ENCODE data around the gene IMPDH1.

DNA sequence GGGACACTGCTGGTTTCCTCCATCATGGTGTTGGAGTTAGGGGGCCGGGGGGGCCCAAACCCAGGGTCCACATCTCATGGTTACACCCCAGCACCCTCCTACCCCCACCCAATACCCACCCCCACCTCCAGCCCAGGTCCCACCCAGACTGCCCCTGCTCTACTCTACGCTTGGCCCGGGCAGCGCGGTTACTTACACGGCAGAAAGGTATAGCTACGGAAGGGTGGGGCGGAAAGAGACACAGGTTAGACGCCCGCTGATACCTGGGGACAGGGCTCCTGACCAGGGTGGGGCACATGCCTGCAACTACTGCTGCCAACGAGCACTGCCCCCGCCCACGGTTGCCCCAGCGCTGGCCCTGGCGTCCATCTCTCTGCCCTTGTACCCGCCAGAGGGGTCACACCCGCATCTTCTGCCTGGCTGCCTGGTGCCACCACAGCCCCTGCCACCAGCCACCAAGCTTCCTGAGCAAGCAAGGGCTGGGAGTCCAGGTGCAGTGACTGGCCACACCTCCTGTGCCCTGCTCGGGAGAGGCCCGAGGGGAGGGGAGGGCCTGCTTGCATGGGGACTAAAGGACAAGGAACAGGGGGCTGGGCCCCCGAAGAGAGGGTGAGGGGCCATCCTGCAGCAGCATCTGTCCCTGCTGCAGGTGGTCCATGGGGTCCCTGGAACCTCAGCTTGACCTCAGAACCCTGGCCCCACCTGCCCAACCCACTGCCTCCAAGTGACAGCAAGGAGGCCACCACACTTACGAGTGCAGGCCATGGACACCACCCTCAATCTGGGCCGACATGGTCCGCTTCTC, 16.1 kb downstream of the IMPDH1 start:
- TF ChIP-seq, protein P1, sequence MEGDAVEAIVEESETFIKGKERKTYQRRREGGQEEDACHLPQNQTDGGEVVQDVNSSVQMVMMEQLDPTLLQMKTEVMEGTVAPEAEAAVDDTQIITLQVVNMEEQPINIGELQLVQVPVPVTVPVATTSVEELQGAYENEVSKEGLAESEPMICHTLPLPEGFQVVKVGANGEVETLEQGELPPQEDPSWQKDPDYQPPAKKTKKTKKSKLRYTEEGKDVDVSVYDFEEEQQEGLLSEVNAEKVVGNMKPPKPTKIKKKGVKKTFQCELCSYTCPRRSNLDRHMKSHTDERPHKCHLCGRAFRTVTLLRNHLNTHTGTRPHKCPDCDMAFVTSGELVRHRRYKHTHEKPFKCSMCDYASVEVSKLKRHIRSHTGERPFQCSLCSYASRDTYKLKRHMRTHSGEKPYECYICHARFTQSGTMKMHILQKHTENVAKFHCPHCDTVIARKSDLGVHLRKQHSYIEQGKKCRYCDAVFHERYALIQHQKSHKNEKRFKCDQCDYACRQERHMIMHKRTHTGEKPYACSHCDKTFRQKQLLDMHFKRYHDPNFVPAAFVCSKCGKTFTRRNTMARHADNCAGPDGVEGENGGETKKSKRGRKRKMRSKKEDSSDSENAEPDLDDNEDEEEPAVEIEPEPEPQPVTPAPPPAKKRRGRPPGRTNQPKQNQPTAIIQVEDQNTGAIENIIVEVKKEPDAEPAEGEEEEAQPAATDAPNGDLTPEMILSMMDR (IDR thresholded peaks at IDR 0.05), result no peak
- TF ChIP-seq POLR2AphosphoS5 (IDR thresholded peaks at IDR 0.05) (no peak), POLR2A (IDR thresholded peaks at IDR 0.05) (no peak)
